Osteocyte (in vitro differentiated cells): ENCODE measurements around the gene DNM3. TPM values are rescaled to one million over a fixed set of nuclear protein-coding genes. Genes with fewer than 3 reads are reported as not detected.

ENCODE experiments used
- DNase-seq: peaks from one replicate; pipeline ENCODE4 v3.0.0; 2021; ENCODE audit warnings: mixed read lengths; ENCODE audit not compliant: unreplicated experiment; ENCODE audit errors: extremely low spot score
- H3K27ac Mint-ChIP-seq: one replicate; pipeline ENCODE4 v1.8.0; 2021; ENCODE audit warnings: mild to moderate bottlenecking, mixed read lengths; ENCODE audit not compliant: unreplicated experiment
- H3K27me3 Mint-ChIP-seq: one replicate; pipeline ENCODE4 v1.8.0; 2021; ENCODE audit warnings: mixed read lengths; ENCODE audit not compliant: unreplicated experiment
- H3K36me3 Mint-ChIP-seq: one replicate; pipeline ENCODE4 v1.8.0; 2021; ENCODE audit warnings: mixed read lengths; ENCODE audit not compliant: unreplicated experiment
- H3K4me1 Mint-ChIP-seq: one replicate; pipeline ENCODE4 v1.8.0; 2021; ENCODE audit warnings: mixed read lengths; ENCODE audit not compliant: unreplicated experiment
- H3K4me3 Mint-ChIP-seq: one replicate; pipeline ENCODE4 v1.8.0; 2021; ENCODE audit warnings: mild to moderate bottlenecking, moderate library complexity, mixed read lengths; ENCODE audit not compliant: unreplicated experiment
- H3K9me3 Mint-ChIP-seq: one replicate; pipeline ENCODE4 v1.8.0; 2021; ENCODE audit warnings: mixed read lengths; ENCODE audit not compliant: unreplicated experiment
- total RNA-seq: library from RNA; stranded (reverse); gene quantifications from 2 replicates; pipeline ENCODE4 v1.2.1, GENCODE V29; 2021
- TF ChIP-seq, protein P1 (sequence below): fragments of 200-600 bp; sonication (generic); IDR thresholded peaks from 2 replicates; pipeline ENCODE4 v1.5.0; 2021; ENCODE audit warnings: antibody characterized with exemption, mild to moderate bottlenecking, moderate library complexity

The DNM3 gene
- total RNA-seq, 1 donor from 2014 or later, result 3.7 TPM

DNA sequence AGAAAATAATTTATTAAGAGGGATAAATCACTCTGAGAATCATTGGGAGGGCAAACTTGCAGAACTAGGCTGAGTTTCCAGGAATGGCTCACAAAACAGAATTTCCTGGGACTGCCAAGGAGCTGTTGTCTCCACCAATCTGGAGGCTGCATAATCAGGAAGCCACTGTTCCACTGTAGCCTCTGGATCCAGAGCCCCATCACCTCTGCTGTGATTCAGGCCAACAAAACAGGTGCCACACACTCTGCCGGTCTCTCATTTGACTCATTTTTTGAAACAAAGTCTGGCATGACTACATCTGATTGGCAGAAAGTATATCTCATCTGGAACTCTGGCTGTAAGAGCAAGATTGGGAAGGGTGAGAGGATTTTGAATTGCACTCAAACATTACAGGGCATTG is 400.2 kb downstream of the DNM3 start:
- Mint-ChIP-seq H3K4me1 (peaks cover 4% of the 10 kb centered on the region), H3K9me3 (no peaks in the 10 kb centered on the region), H3K4me3 (no peak overlapping the region), H3K27ac (no peak overlapping the region), H3K27me3 (no peaks in the 10 kb centered on the region), H3K36me3 (no peaks in the 10 kb centered on the region)
- TF ChIP-seq, protein P1, sequence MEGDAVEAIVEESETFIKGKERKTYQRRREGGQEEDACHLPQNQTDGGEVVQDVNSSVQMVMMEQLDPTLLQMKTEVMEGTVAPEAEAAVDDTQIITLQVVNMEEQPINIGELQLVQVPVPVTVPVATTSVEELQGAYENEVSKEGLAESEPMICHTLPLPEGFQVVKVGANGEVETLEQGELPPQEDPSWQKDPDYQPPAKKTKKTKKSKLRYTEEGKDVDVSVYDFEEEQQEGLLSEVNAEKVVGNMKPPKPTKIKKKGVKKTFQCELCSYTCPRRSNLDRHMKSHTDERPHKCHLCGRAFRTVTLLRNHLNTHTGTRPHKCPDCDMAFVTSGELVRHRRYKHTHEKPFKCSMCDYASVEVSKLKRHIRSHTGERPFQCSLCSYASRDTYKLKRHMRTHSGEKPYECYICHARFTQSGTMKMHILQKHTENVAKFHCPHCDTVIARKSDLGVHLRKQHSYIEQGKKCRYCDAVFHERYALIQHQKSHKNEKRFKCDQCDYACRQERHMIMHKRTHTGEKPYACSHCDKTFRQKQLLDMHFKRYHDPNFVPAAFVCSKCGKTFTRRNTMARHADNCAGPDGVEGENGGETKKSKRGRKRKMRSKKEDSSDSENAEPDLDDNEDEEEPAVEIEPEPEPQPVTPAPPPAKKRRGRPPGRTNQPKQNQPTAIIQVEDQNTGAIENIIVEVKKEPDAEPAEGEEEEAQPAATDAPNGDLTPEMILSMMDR, result no peak
- no peak for DNase-seq

DNA sequence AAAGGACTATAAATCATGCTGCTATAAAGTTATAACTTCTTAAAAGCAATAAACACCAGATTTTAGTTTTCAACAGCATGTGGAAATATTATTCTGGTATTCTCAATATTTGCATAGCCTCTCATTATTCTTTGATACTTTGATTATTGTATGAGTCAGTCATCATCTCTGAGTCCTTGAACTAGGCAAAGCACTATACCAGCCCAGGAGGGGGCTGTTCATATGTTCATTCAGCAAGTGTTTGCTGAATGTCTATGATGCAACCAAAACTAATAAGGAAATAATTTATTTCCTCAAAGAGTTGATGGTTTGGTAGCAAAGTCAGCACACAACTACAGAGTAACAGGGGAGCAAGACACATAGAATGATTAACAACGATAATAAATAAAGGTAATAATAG is 403.6 kb downstream of the DNM3 start:
- peaks cover 3% of the 10 kb centered on the region for H3K4me1 Mint-ChIP-seq
- TF ChIP-seq, protein P1, result no peak
- H3K9me3 Mint-ChIP-seq, result peaks cover 4% of the 10 kb centered on the region
- no peak for DNase-seq
- H3K27ac Mint-ChIP-seq, result no peak overlapping the region
- no peak overlapping the region for H3K4me3 Mint-ChIP-seq
- no peaks in the 10 kb centered on the region for H3K27me3 Mint-ChIP-seq
- peaks cover 2% of the 10 kb centered on the region for H3K36me3 Mint-ChIP-seq

DNA sequence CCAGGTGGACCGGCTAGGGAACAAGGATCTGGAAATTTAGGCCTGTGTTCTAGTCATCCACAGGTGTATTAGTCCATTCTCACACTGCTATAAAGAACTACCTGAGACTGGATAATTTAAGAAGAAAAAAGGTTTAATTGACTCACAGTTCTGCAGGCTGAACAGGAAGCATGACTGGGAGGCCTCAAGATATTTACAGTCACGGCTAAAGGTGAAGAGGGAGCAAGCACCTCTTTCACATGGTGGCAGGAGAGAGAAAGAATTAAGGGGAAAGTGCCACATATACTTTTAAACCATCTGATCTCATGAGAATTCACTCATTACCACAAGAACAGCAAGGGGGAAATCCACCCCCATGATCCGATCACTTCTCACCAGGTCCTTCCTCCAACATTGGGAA is 404.5 kb downstream of the DNM3 start:
- Mint-ChIP-seq H3K4me3 (no peak overlapping the region), H3K4me1 (peaks cover 9% of the 10 kb centered on the region), H3K27me3 (no peaks in the 10 kb centered on the region), H3K36me3 (peaks cover 2% of the 10 kb centered on the region), H3K9me3 (peaks cover 10% of the 10 kb centered on the region), H3K27ac (no peak overlapping the region)
- DNase-seq, result no peak
- TF ChIP-seq, protein P1, result no peak

DNA sequence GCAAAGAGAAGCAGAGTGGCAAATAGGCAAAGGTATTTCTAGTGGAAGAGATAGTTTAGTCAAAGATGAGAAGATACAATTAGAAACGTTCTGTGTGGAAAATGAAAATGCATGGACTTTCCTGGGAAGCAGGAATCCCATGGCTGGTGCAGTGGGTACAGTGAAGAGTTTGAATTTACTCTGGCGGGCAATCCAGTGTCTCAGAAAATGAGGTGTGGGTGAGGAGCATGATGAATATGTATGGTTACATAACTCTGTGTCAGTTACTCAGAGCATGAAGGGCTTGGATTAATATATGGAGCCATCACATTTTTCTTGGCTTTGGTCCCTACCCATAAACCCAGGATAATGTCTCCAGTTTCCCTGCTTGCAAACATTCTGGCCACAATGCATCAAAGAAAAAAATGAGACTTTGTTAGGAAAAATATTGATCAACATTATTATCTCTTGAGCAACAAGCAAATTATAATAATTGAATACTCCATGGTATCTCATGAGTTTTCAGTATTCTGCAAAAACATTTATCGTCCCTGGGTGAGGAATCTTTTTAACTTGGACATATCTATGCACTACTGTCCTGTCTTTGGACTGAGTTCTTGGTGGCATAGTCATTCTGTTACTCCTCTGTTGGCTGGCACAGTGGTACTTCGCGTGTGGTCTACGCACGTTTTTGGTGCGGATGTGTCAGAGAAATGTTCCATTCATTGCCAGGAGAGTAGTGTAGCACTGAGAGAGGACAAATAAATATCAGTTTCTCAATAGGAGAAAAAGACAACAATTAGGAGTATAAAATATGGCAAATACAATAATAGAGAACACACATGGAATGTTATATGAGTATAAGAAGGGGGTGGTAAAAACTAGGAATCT is 405.5 kb downstream of the DNM3 start:
- H3K27me3 Mint-ChIP-seq, result no peaks in the 10 kb centered on the region
- peaks cover 10% of the 10 kb centered on the region for H3K9me3 Mint-ChIP-seq
- DNase-seq, result no peak
- H3K27ac Mint-ChIP-seq, result no peak overlapping the region
- peaks cover 2% of the 10 kb centered on the region for H3K36me3 Mint-ChIP-seq
- H3K4me1 Mint-ChIP-seq, result peaks cover 16% of the 10 kb centered on the region
- H3K4me3 Mint-ChIP-seq, result no peak overlapping the region
- TF ChIP-seq, protein P1, result no peak

DNA sequence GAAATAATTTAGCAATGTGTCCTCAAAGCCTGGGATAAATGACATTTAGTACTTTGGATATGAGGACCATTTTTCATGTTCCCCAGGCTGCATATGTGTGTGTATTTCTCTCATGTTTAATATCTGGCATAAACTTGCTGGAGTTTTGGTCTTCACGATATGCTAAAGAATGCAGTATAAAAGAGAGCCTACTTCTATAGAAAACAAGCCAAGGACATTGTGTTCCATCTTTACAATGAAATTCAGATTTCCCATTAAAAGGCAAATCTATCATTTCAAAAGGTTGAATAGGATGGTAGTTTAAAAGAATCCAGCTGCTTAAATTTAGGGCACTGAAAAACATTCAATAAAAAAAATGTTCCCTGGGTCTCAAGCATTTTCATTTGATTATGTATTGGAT is 410.2 kb downstream of the DNM3 start:
- Mint-ChIP-seq H3K27ac (peak overlapping the region; percentile 51), H3K4me1 (peaks cover 63% of the 10 kb centered on the region), H3K27me3 (no peaks in the 10 kb centered on the region), H3K36me3 (peaks cover 2% of the 10 kb centered on the region), H3K4me3 (no peak overlapping the region), H3K9me3 (peaks cover 10% of the 10 kb centered on the region)
- TF ChIP-seq, protein P1, result no peak
- no peak for DNase-seq
